ENCODE results near the gene SSH3.

The SSH3 gene

GRCh38 chr11:67268962-67269268 lies 34.4 kb upstream of the SSH3 start:
- no peak for DNase-seq (ENCODE audit: extremely low read depth, low read depth)
- H3K4me3 ChIP-seq (replicated peaks; ENCODE audit: low read depth, low read length): no peak overlapping the region; the same call in 1 of the 2 replicates
- TF ChIP-seq CTCF (IDR thresholded peaks at IDR 0.05; ENCODE audit: low read depth, low read length, missing control alignments): no peak

GRCh38 chr11:67269401-67270255 lies 33.7 kb upstream of the SSH3 start:
- no peak for TF ChIP-seq CTCF (IDR thresholded peaks at IDR 0.05; ENCODE audit: low read depth, low read length, missing control alignments)
- no peak for DNase-seq (ENCODE audit: extremely low read depth, low read depth)
- H3K4me3 ChIP-seq (replicated peaks; ENCODE audit: low read depth, low read length): peak overlapping the region; percentile 8; the same call in 1 of the 2 replicates

- no peak for TF ChIP-seq CTCF (IDR thresholded peaks at IDR 0.05; ENCODE audit: low read depth, low read length, missing control alignments)
- H3K4me3 ChIP-seq (replicated peaks; ENCODE audit: low read depth, low read length): peak overlapping the region; percentile 8; the same call in 1 of the 2 replicates
- DNase-seq (ENCODE audit: extremely low read depth, low read depth): no peak
Observed at GRCh38 chr11:67270256-67271204, 32.8 kb upstream of the SSH3 start.

- no peak overlapping the region for H3K4me3 ChIP-seq (replicated peaks; ENCODE audit: low read depth, low read length)
- no peak for DNase-seq (ENCODE audit: extremely low read depth, low read depth)
- TF ChIP-seq CTCF (IDR thresholded peaks at IDR 0.05; ENCODE audit: low read depth, low read length, missing control alignments): no peak
Observed at GRCh38 chr11:67271205-67271540, 32.2 kb upstream of the SSH3 start.

GRCh38 chr11:67271541-67272284 lies 31.6 kb upstream of the SSH3 start:
- DNase-seq (ENCODE audit: extremely low read depth, low read depth): no peak
- H3K4me3 ChIP-seq (replicated peaks; ENCODE audit: low read depth, low read length): no peak overlapping the region
- TF ChIP-seq CTCF (IDR thresholded peaks at IDR 0.05; ENCODE audit: low read depth, low read length, missing control alignments): no peak
